ENCODE results near the gene PPP2R2C. TPM values are rescaled to one million over a fixed set of nuclear protein-coding genes. Genes with fewer than 3 reads are reported as not detected.

Gene PPP2R2C
- total RNA-seq, 1 donor from 2014 or later: not detected

- Mint-ChIP-seq H3K4me1 (ENCODE audit: unreplicated experiment) (no peaks in the 10 kb centered on the region), H3K4me3 (ENCODE audit: unreplicated experiment) (no peak overlapping the region), H3K36me3 (ENCODE audit: unreplicated experiment) (no peaks in the 10 kb centered on the region), H3K27me3 (ENCODE audit: unreplicated experiment) (peaks cover 17% of the 10 kb centered on the region), H3K9me3 (ENCODE audit: unreplicated experiment) (no peaks in the 10 kb centered on the region), H3K27ac (ENCODE audit: unreplicated experiment) (no peak overlapping the region)
- TF ChIP-seq CTCF (IDR thresholded peaks at IDR 0.05): no peak
- no peak for DNase-seq (ENCODE audit: extremely low spot score, unreplicated experiment)
These were observed 55.7 kb downstream of the PPP2R2C start for GRCh38 chr4:6416518-6417286.

- no peaks in the 10 kb centered on the region for H3K4me1 Mint-ChIP-seq (ENCODE audit: unreplicated experiment)
- H3K4me3 Mint-ChIP-seq (ENCODE audit: unreplicated experiment): no peak overlapping the region
- no peak overlapping the region for H3K27ac Mint-ChIP-seq (ENCODE audit: unreplicated experiment)
- no peak for DNase-seq (ENCODE audit: extremely low spot score, unreplicated experiment)
- H3K36me3 Mint-ChIP-seq (ENCODE audit: unreplicated experiment): no peaks in the 10 kb centered on the region
- H3K9me3 Mint-ChIP-seq (ENCODE audit: unreplicated experiment): no peaks in the 10 kb centered on the region
- no peak for TF ChIP-seq CTCF (IDR thresholded peaks at IDR 0.05)
- H3K27me3 Mint-ChIP-seq (ENCODE audit: unreplicated experiment): peaks cover 18% of the 10 kb centered on the region
These were observed 57.2 kb downstream of the PPP2R2C start for GRCh38 chr4:6415031-6415705.

- no peaks in the 10 kb centered on the region for H3K36me3 Mint-ChIP-seq (ENCODE audit: unreplicated experiment)
These were observed 57.8 kb downstream of the PPP2R2C start for GRCh38 chr4:6414578-6414977.

GRCh38 chr4:6410664-6411063 lies 61.8 kb downstream of the PPP2R2C start:
- H3K27ac Mint-ChIP-seq (ENCODE audit: unreplicated experiment): no peak overlapping the region
- no peak overlapping the region for H3K4me3 Mint-ChIP-seq (ENCODE audit: unreplicated experiment)
- H3K4me1 Mint-ChIP-seq (ENCODE audit: unreplicated experiment): no peaks in the 10 kb centered on the region
- no peak for DNase-seq (ENCODE audit: extremely low spot score, unreplicated experiment)
- no peaks in the 10 kb centered on the region for H3K36me3 Mint-ChIP-seq (ENCODE audit: unreplicated experiment)
- TF ChIP-seq CTCF (IDR thresholded peaks at IDR 0.05): no peak
- H3K27me3 Mint-ChIP-seq (ENCODE audit: unreplicated experiment): peaks cover 21% of the 10 kb centered on the region
- H3K9me3 Mint-ChIP-seq (ENCODE audit: unreplicated experiment): no peaks in the 10 kb centered on the region

More at GRCh38 chr4:6414578-6414977, 57.8 kb downstream of the PPP2R2C start:
- Mint-ChIP-seq H3K27ac (ENCODE audit: unreplicated experiment) (no peak overlapping the region), H3K4me3 (ENCODE audit: unreplicated experiment) (no peak overlapping the region), H3K4me1 (ENCODE audit: unreplicated experiment) (no peaks in the 10 kb centered on the region), H3K9me3 (ENCODE audit: unreplicated experiment) (no peaks in the 10 kb centered on the region), H3K27me3 (ENCODE audit: unreplicated experiment) (peaks cover 16% of the 10 kb centered on the region)
- no peak for TF ChIP-seq CTCF (IDR thresholded peaks at IDR 0.05)
- no peak for DNase-seq (ENCODE audit: extremely low spot score, unreplicated experiment)

- TF ChIP-seq CTCF (IDR thresholded peaks at IDR 0.05): no peak
- H3K4me3 Mint-ChIP-seq (ENCODE audit: unreplicated experiment): no peak overlapping the region
- no peaks in the 10 kb centered on the region for H3K36me3 Mint-ChIP-seq (ENCODE audit: unreplicated experiment)
- no peak for DNase-seq (ENCODE audit: extremely low spot score, unreplicated experiment)
- H3K27me3 Mint-ChIP-seq (ENCODE audit: unreplicated experiment): peaks cover 22% of the 10 kb centered on the region
- H3K27ac Mint-ChIP-seq (ENCODE audit: unreplicated experiment): no peak overlapping the region
- no peaks in the 10 kb centered on the region for H3K4me1 Mint-ChIP-seq (ENCODE audit: unreplicated experiment)
- H3K9me3 Mint-ChIP-seq (ENCODE audit: unreplicated experiment): no peaks in the 10 kb centered on the region
These were observed 62.3 kb downstream of the PPP2R2C start for GRCh38 chr4:6410068-6410467.
